ENCODE measurements around the gene NSD1. TPM values are rescaled to one million over a fixed set of nuclear protein-coding genes. Genes with fewer than 3 reads are reported as not detected.

Gene NSD1
- total RNA-seq, 1 experiment from 2014 or later, result 58.8 TPM

- H3K9me3 ChIP-seq (ENCODE audit: control insufficient read depth in 1 of 2, insufficient read depth in 1 of 2, low read depth in 1 of 2, low read length in 2 of 2), result no peaks in the 10 kb centered on the region
- H2AFZ ChIP-seq (ENCODE audit: low read depth, low read length, poor library complexity, severe bottlenecking), result no peak overlapping the region
- ATAC-seq (no peak), DNase-seq (ENCODE audit: low read depth, low spot score) (no peak)
- ChIA-PET POLR2A (no interaction called here), RAD21 (ENCODE audit: low non-redundant PET in 1 of 2, low total read pairs in 2 of 2, uncharacterized antibody in 2 of 2, unreplicated experiment in 2 of 2) (no interaction called here), CTCF (no interaction called here)
- no peaks in the 10 kb centered on the region for H3K27me3 ChIP-seq (ENCODE audit: insufficient read depth, low read length)
- no peaks in the 10 kb centered on the region for H4K20me1 ChIP-seq (ENCODE audit: insufficient read depth)
- BruUV-seq (replicated peaks), result no TSS peak
- no peak overlapping the region for H3K27ac ChIP-seq (ENCODE audit: low read depth, low read length)
- no peaks in the 10 kb centered on the region for H3K36me3 ChIP-seq (ENCODE audit: control insufficient read depth in 1 of 2, insufficient read depth in 2 of 2, low read length in 2 of 2)
- no peak for TF ChIP-seq YY1 (IDR thresholded peaks at IDR 0.05; ENCODE audit: extremely low read depth, insufficient replicate concordance, low read depth, low read length)
- TF ChIP-seq EZH2 (IDR thresholded peaks at IDR 0.05), result no peak
- TF ChIP-seq CTCF (IDR thresholded peaks at IDR 0.05 in 2 of 3, conservative IDR thresholded peaks at IDR 0.05 in 1 of 3; ENCODE audit: borderline replicate concordance in 1 of 3, insufficient read depth in 1 of 3, low read depth in 2 of 3, low read length in 2 of 3), result no peak
- TF ChIP-seq EZH2phosphoT487 (IDR thresholded peaks at IDR 0.05; ENCODE audit: borderline replicate concordance), result no peak
- no peak overlapping the region for H3K4me3 ChIP-seq (replicated peaks in 1 of 2; ENCODE audit: low read depth in 1 of 2, low read length in 2 of 2)
- no peak overlapping the region for H3K9ac ChIP-seq (ENCODE audit: low read length)
- intact Hi-C loops (cut with micrococcal nuclease), result loop anchor here (5.0 kb wide), 2 partner anchors 73 to 183 kb away; partner anchors contain the start of gene PDLIM7
- peaks cover 18 to 48% of the 10 kb centered on the region in 2 experiments for H3K4me1 ChIP-seq (ENCODE audit: control insufficient read depth in 1 of 2, insufficient read depth in 2 of 2, low read length in 2 of 2)
- H3K4me2 ChIP-seq (ENCODE audit: low read length), result no peak overlapping the region
- H3K9me2 ChIP-seq (ENCODE audit: insufficient read depth), result no peaks in the 10 kb centered on the region
- no peaks in the 10 kb centered on the region for H3K79me2 ChIP-seq (ENCODE audit: insufficient read depth, low read length)
Observed at GRCh38 chr5:177314376-177315342, 181.1 kb downstream of the NSD1 start.

- no peak overlapping the region for H3K4me3 ChIP-seq (replicated peaks in 1 of 2; ENCODE audit: low read depth in 1 of 2, low read length in 2 of 2)
- H3K9me2 ChIP-seq (ENCODE audit: insufficient read depth), result no peaks in the 10 kb centered on the region
- intact Hi-C loops (cut with micrococcal nuclease), result loop anchor here (5.0 kb wide), 1 partner anchor 72 kb away; no protein-coding TSS in a partner anchor
- no TSS peak for BruUV-seq (replicated peaks)
- RAD21 ChIA-PET (ENCODE audit: low non-redundant PET in 1 of 2, low total read pairs in 2 of 2, uncharacterized antibody in 2 of 2, unreplicated experiment in 2 of 2), result no interaction called here
- H3K27ac ChIP-seq (ENCODE audit: low read depth, low read length), result no peak overlapping the region
- TF ChIP-seq EZH2phosphoT487 (IDR thresholded peaks at IDR 0.05; ENCODE audit: borderline replicate concordance) (no peak), JUND (IDR thresholded peaks at IDR 0.05) (no peak), ZNF274 (IDR thresholded peaks at IDR 0.05; ENCODE audit: low read depth, low read length) (no peak), REST (IDR thresholded peaks at IDR 0.05; ENCODE audit: low read depth) (no peak), ZFX (IDR thresholded peaks at IDR 0.05) (no peak), ELF1 (IDR thresholded peaks at IDR 0.05; ENCODE audit: borderline replicate concordance, low read depth) (no peak), MAX (IDR thresholded peaks at IDR 0.05) (no peak)
- DNase-seq (ENCODE audit: low read depth, low spot score) (no peak), ATAC-seq (no peak)
- no peaks in the 10 kb centered on the region for H3K27me3 ChIP-seq (ENCODE audit: insufficient read depth, low read length)
- H2AFZ ChIP-seq (ENCODE audit: low read depth, low read length, poor library complexity, severe bottlenecking), result no peak overlapping the region
- no peak overlapping the region for H3K4me2 ChIP-seq (ENCODE audit: low read length)
- CTCF ChIA-PET, result no interaction called here
- H3K9ac ChIP-seq (ENCODE audit: low read length), result no peak overlapping the region
- POLR2A ChIA-PET, result no interaction called here
- H3K79me2 ChIP-seq (ENCODE audit: insufficient read depth, low read length), result no peaks in the 10 kb centered on the region
- no peaks in the 10 kb centered on the region for H3K9me3 ChIP-seq (ENCODE audit: control insufficient read depth in 1 of 2, insufficient read depth in 1 of 2, low read depth in 1 of 2, low read length in 2 of 2)
- H3K36me3 ChIP-seq (ENCODE audit: control insufficient read depth in 1 of 2, insufficient read depth in 2 of 2, low read length in 2 of 2), result no peaks in the 10 kb centered on the region
- no peaks in the 10 kb centered on the region for H4K20me1 ChIP-seq (ENCODE audit: insufficient read depth)
- peaks cover 12 to 40% of the 10 kb centered on the region in 2 experiments for H3K4me1 ChIP-seq (ENCODE audit: control insufficient read depth in 1 of 2, insufficient read depth in 2 of 2, low read length in 2 of 2)
Observed at GRCh38 chr5:177315411-177315810, 181.8 kb downstream of the NSD1 start.

Measured in HCT116 (cell line).